Hepatocyte (in vitro differentiated cells): ENCODE data around the gene MSLN. TPM values are rescaled to one million over a fixed set of nuclear protein-coding genes. Genes with fewer than 3 reads are reported as not detected.
A peak's percentile ranks its signal among the peaks of the same experiment; 100 is the strongest.

ENCODE experiments used
- DNase-seq: peaks from one replicate; pipeline ENCODE4 v3.0.0-alpha.2; 2016; ENCODE audit warnings: low spot score
- H2AFZ ChIP-seq: fragments of 200-600 bp; sonication (generic); 2 replicates; pipeline ENCODE4 v1.6.0; 2016; ENCODE audit warnings: antibody characterized with exemption, mild to moderate bottlenecking
- H3K27ac ChIP-seq: fragments of 200-600 bp; sonication (generic); 2 replicates; pipeline ENCODE4 v1.5.1; 2016; ENCODE audit warnings: mild to moderate bottlenecking
- H3K27me3 ChIP-seq: fragments of 200-600 bp; sonication (generic); 2 replicates; pipeline ENCODE4 v1.6.1; 2016
- H3K36me3 ChIP-seq: fragments of 200-600 bp; sonication (generic); replicated peaks from 2 replicates; pipeline ENCODE4 v1.5.1; 2016; ENCODE audit warnings: low read depth; ENCODE audit not compliant: insufficient read depth
- H3K4me1 ChIP-seq: fragments of 200-600 bp; sonication (generic); 2 replicates; pipeline ENCODE4 v1.5.1; 2016; ENCODE audit warnings: mild to moderate bottlenecking, moderate library complexity; ENCODE audit not compliant: insufficient read depth
- H3K4me2 ChIP-seq: fragments of 200-600 bp; sonication (generic); 2 replicates; pipeline ENCODE4 v1.6.0; 2016
- H3K4me3 ChIP-seq: fragments of 200-600 bp; sonication (generic); 2 replicates; pipeline ENCODE4 v1.5.1; 2016; ENCODE audit warnings: mild to moderate bottlenecking
- H3K79me2 ChIP-seq: fragments of 200-600 bp; sonication (generic); 2 replicates; pipeline ENCODE4 v1.6.0; 2017; ENCODE audit warnings: mild to moderate bottlenecking
- H3K9me2 ChIP-seq: fragments of 200-600 bp; sonication (generic); replicated peaks from 2 replicates; pipeline ENCODE4 v1.6.0; 2017; ENCODE audit warnings: mild to moderate bottlenecking; ENCODE audit not compliant: insufficient read depth
- H3K9me3 ChIP-seq: fragments of 200-600 bp; sonication (generic); 2 replicates; pipeline ENCODE4 v1.5.1; 2016; ENCODE audit warnings: low read depth, mild to moderate bottlenecking
- H4K20me1 ChIP-seq: fragments of 200-600 bp; sonication (generic); 2 replicates; pipeline ENCODE4 v1.6.0; 2016; ENCODE audit warnings: mild to moderate bottlenecking; ENCODE audit not compliant: insufficient read depth, poor library complexity, severe bottlenecking
- EZH2 ChIP-seq: fragments of 200-600 bp; sonication (generic); IDR thresholded peaks from 2 replicates; pipeline ENCODE4 v1.6.1; 2016; ENCODE audit warnings: antibody characterized with exemption, mild to moderate bottlenecking, borderline replicate concordance
- EZH2phosphoT487 ChIP-seq: fragments of 200-600 bp; sonication (generic); IDR thresholded peaks from one replicate; pipeline ENCODE4 v1.6.1; 2018; ENCODE audit warnings: antibody characterized with exemption, mild to moderate bottlenecking, low read depth, moderate library complexity; ENCODE audit not compliant: unreplicated experiment, severe bottlenecking
- WGBS: methylation state at CpG from one replicate; pipeline ENCODE4 v1.1.6; 2016; ENCODE audit warnings: low lambda C conversion rate; ENCODE audit errors: missing lambda C conversion rate; 5-methylcytosine and 5-hydroxymethylcytosine counted together
- polyA plus RNA-seq: library from polyadenylated mRNA; unstranded; fragments of >200 nt; fragmentation: Nextera tagmentation; extraction: Ambion mirVana; gene quantifications from 2 replicates; pipeline ENCODE4 v1.2.1, GENCODE V29; 2016
- total RNA-seq: library from RNA; depleted of rRNA; stranded (reverse); fragments of >200 nt; gene quantifications from 2 replicates; pipeline ENCODE4 v1.2.3, GENCODE V29; 2014
- TF ChIP-seq, protein P1 (sequence below): fragments of 200-600 bp; sonication (generic); IDR thresholded peaks from 2 replicates; pipeline ENCODE4 v1.5.1; 2016; ENCODE audit warnings: antibody characterized with exemption, mild to moderate bottlenecking; ENCODE audit not compliant: poor library complexity

Gene MSLN
- total and polyA plus RNA-seq, 2 experiments from 2014 or later = 2.4 to 8.0 TPM

DNA sequence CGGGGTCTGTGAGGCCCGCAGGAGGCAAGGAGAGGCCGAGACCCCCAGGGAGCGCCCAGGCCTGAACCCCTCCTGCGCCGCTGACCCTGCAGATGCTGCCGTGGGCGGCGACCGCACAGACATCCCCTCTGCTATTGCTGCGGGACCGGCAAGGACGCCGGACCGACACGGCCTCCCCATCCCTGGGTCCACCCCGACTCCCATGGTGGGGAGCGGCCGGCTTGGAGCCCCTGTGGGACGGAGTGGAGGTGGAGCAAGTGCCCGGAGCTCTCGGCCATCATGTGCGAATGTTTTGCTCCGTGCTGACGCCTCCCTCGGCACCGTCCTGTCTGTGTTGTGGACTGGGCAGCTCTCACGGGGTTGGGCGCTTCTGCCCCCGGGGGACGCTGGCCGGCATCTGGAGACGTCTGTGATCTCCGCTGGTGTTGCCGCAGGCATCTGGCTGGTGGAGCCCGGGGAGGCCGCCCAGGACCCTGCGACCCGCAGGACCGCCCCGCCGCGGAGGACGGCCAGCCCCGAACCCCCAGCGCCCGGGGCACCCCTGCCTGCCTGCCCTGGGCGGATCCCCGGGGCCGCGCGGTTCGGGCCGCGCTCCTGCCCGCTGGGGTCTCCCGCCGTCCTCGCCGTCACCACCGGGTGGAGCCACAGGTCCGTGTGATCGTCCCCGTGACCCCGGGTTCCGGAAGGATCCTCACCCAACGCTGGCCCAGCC, 52.8 kb downstream of the MSLN start:
- Histone ChIP-seq H3K4me3 (no peak overlapping the region), H4K20me1 (no peaks in the 10 kb centered on the region), H3K9me2 (no peaks in the 10 kb centered on the region), H2AFZ (no peak overlapping the region), H3K36me3 (no peaks in the 10 kb centered on the region), H3K4me1 (peaks cover 4% of the 10 kb centered on the region), H3K4me2 (peak overlapping the region; percentile 85), H3K27ac (no peak overlapping the region), H3K27me3 (peaks cover 7% of the 10 kb centered on the region), H3K9me3 (no peaks in the 10 kb centered on the region), H3K79me2 (peaks cover 3% of the 10 kb centered on the region)
- TF ChIP-seq EZH2phosphoT487 = no peak
- TF ChIP-seq EZH2 = peak; percentile 37
- TF ChIP-seq, protein P1, sequence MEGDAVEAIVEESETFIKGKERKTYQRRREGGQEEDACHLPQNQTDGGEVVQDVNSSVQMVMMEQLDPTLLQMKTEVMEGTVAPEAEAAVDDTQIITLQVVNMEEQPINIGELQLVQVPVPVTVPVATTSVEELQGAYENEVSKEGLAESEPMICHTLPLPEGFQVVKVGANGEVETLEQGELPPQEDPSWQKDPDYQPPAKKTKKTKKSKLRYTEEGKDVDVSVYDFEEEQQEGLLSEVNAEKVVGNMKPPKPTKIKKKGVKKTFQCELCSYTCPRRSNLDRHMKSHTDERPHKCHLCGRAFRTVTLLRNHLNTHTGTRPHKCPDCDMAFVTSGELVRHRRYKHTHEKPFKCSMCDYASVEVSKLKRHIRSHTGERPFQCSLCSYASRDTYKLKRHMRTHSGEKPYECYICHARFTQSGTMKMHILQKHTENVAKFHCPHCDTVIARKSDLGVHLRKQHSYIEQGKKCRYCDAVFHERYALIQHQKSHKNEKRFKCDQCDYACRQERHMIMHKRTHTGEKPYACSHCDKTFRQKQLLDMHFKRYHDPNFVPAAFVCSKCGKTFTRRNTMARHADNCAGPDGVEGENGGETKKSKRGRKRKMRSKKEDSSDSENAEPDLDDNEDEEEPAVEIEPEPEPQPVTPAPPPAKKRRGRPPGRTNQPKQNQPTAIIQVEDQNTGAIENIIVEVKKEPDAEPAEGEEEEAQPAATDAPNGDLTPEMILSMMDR = peak; percentile 82
- 23% methylated on average over 47 of the region's 67 CpGs for WGBS
- DNase-seq = peak; percentile 76

DNA sequence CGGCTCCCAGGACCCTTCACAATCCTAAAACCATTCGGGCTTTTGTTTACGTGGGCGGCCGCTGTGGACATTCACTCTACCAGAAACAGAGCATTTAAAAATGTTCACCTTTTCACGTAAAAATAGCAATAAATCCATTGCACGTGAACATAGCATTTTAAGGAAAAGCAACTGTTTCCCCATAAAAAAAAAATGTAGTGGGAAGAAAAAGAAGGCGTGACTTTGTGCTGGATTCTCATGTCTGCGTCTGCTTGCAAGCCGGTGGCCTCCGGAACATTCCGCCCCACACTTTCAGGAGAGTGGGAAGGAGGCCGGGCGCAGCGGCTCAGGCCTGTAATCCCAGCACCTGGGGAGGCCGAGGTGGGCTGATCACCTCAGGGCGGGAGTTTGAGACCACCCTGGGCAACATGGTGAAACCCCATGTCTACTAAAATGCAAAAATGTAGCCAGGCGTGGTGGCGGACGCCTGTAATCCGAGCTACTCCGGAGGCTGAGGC, 53.4 kb downstream of the MSLN start:
- Histone ChIP-seq H3K36me3 (no peaks in the 10 kb centered on the region), H3K27me3 (peaks cover 7% of the 10 kb centered on the region), H2AFZ (no peak overlapping the region), H3K4me2 (peak overlapping the region; percentile 85), H3K27ac (no peak overlapping the region), H4K20me1 (no peaks in the 10 kb centered on the region), H3K4me3 (no peak overlapping the region), H3K4me1 (peaks cover 4% of the 10 kb centered on the region), H3K9me3 (no peaks in the 10 kb centered on the region), H3K9me2 (no peaks in the 10 kb centered on the region), H3K79me2 (no peaks in the 10 kb centered on the region)
- TF ChIP-seq EZH2phosphoT487 (no peak), EZH2 (no peak)
- TF ChIP-seq, protein P1 = no peak
- 62% methylated on average over 22 of the region's 22 CpGs for WGBS
- no peak for DNase-seq

DNA sequence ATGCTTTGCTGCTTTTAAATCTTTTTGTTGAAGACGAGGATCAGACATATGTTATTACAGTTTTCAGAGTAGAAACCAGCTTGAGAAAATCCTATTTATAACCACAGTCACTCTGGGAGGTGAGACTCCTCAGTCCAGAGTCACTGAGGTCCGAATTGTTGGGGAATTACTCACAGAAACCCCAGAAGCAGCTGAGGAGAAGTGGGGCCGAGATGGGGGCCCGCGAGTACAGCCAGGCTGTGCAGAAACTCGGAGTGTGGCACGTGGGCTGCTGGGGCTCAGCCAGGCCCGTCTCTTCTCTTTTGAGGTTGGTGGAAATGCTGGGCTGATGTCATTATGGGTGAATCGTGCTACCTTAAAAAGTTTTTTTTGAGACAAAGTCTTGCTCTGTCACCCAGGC, 54.4 kb downstream of the MSLN start:
- 85% methylated on average over 9 of the region's 9 CpGs for WGBS
- Histone ChIP-seq H2AFZ (no peak overlapping the region), H3K4me1 (peaks cover 4% of the 10 kb centered on the region), H3K4me2 (no peak overlapping the region), H3K27ac (no peak overlapping the region), H3K9me3 (no peaks in the 10 kb centered on the region), H3K79me2 (no peaks in the 10 kb centered on the region), H3K36me3 (no peaks in the 10 kb centered on the region), H3K27me3 (peaks cover 7% of the 10 kb centered on the region), H4K20me1 (no peaks in the 10 kb centered on the region), H3K9me2 (no peaks in the 10 kb centered on the region), H3K4me3 (no peak overlapping the region)
- DNase-seq = no peak
- TF ChIP-seq, protein P1 = no peak
- TF ChIP-seq EZH2 (no peak), EZH2phosphoT487 (no peak)
